K562 (cell line): ENCODE results near the gene VSIG4. TPM values are rescaled to one million over a fixed set of nuclear protein-coding genes. Genes with fewer than 3 reads are reported as not detected.

ENCODE experiments used
- ATF7 ChIP-seq: fragments of 450-650 bp; IDR thresholded peaks from 2 replicates; pipeline ENCODE4 v1.7.1; 2014; ENCODE audit warnings: mild to moderate bottlenecking, moderate library complexity
- BACH1 ChIP-seq: fragments of 200-800 bp; sonication (Bioruptor generic); IDR thresholded peaks from 2 replicates; pipeline ENCODE4 v1.6.1; 2016; ENCODE audit warnings: missing genetic modification characterization, missing compliant biosample characterization
- CTBP1 ChIP-seq: fragments of 450-650 bp; IDR thresholded peaks from 2 replicates; pipeline ENCODE4 v1.6.1; 2016; ENCODE audit warnings: borderline replicate concordance
- EP300 ChIP-seq: IDR thresholded peaks from 2 replicates; pipeline ENCODE4 v1.6.1; 2012; ENCODE audit warnings: low read length, improper control_type of control experiment
- HCFC1 ChIP-seq: IDR thresholded peaks from 2 replicates; pipeline ENCODE4 v1.6.1; 2012; ENCODE audit warnings: low read depth, low read length, improper control_type of control experiment
- HDAC2 ChIP-seq: fragments of 450-650 bp; IDR thresholded peaks from 2 replicates; pipeline ENCODE4 v1.6.1; 2016; ENCODE audit warnings: mild to moderate bottlenecking
- NFIX ChIP-seq: fragments of 250-450 bp; sonication (Bioruptor Pico); IDR thresholded peaks from 2 replicates; pipeline ENCODE4 v1.4.0; 2020; ENCODE audit warnings: low read depth, mild to moderate bottlenecking, moderate library complexity
- PHF20 ChIP-seq: fragments of 450-650 bp; IDR thresholded peaks from 2 replicates; pipeline ENCODE4 v1.6.1; 2018; ENCODE audit not compliant: partially characterized antibody
- SMARCE1 ChIP-seq: fragments of 450-650 bp; IDR thresholded peaks from 2 replicates; pipeline ENCODE4 v1.7.1; 2016; ENCODE audit warnings: mild to moderate bottlenecking
- SMC3 ChIP-seq: conservative IDR thresholded peaks from 2 replicates; pipeline ENCODE4 v1.6.1; 2011; ENCODE audit warnings: low read depth, low read length, improper control_type of control experiment; ENCODE audit not compliant: insufficient read depth
- TAL1 ChIP-seq: fragments of 450-650 bp; IDR thresholded peaks from 2 replicates; pipeline ENCODE4 v1.6.1; 2016; ENCODE audit warnings: mild to moderate bottlenecking
- THRAP3 ChIP-seq: fragments of 450-650 bp; IDR thresholded peaks from 2 replicates; pipeline ENCODE4 v1.6.1; 2016; ENCODE audit warnings: mild to moderate bottlenecking, inconsistent platforms, borderline replicate concordance
- ZBED1 ChIP-seq: IDR thresholded peaks from 2 replicates; pipeline ENCODE4 v1.6.1; 2014
- ZNF197 ChIP-seq: fragments of 200-800 bp; sonication (Bioruptor generic); IDR thresholded peaks from 2 replicates; pipeline ENCODE4 v1.6.1; 2016; ENCODE audit warnings: low read depth, missing genetic modification characterization, missing compliant biosample characterization
- ZNF24 ChIP-seq: fragments of 450-650 bp; IDR thresholded peaks from 2 replicates; pipeline ENCODE4 v1.6.1; 2016
- polyA plus RNA-seq, 8 experiments: library from polyadenylated mRNA; depleted of rRNA in 4 of 8; stranded (reverse) in 5 of 8; unstranded in 3 of 8; fragments of >200 nt; fragmentation: Nextera tagmentation in 2 of 8; fragmentation: Illumina TruSeq in 1 of 8; extraction: Ambion mirVana in 2 of 8; extraction: Trizol in 1 of 8; gene quantifications; 2 replicates each; pipeline versions ENCODE4 v1.2.1 to v1.2.3, GENCODE V29; 2011 to 2014; ENCODE audit warnings: inconsistent platforms in 1 of 8, missing spikeins in 1 of 8
- total RNA-seq, 7 experiments: library from RNA; depleted of rRNA in 6 of 7; stranded (reverse); fragments of >200 nt in 6 of 7; fragmentation: Illumina TruSeq in 2 of 7; extraction: Trizol in 2 of 7; gene quantifications; 2 replicates each; pipeline versions ENCODE4 v1.2.1 to v1.2.3, GENCODE V29; 2011 to 2021; ENCODE audit warnings: low replicate concordance in 1 of 7
- TF ChIP-seq, protein P1 (sequence below), 2 experiments: fragments of 450-650 bp; IDR thresholded peaks; 2 replicates each; pipeline ENCODE4 v1.6.1; 2016
- TF ChIP-seq, protein P2 (sequence below): sonication (generic); formaldehyde crosslinking; IDR thresholded peaks from 2 replicates; pipeline ENCODE4 v1.8.0; 2022; ENCODE audit warnings: missing genetic modification reagents, mild to moderate bottlenecking, moderate library complexity, borderline replicate concordance
- TF ChIP-seq, protein P3 (sequence below): sonication (generic); formaldehyde crosslinking; IDR thresholded peaks from 2 replicates; pipeline ENCODE4 v1.8.0; 2022; ENCODE audit warnings: missing genetic modification reagents, mild to moderate bottlenecking, borderline replicate concordance
- TF ChIP-seq, protein P4 (sequence below): fragments of 250-450 bp; sonication (Bioruptor Pico); IDR thresholded peaks from 2 replicates; pipeline ENCODE4 v1.4.0; 2020
- TF ChIP-seq, protein P5 (sequence below), 2 experiments: IDR thresholded peaks in 1 of 2; conservative IDR thresholded peaks in 1 of 2; 2 replicates each; pipeline ENCODE4 v1.6.1; 2016; ENCODE audit warnings: low read depth in 2 of 2, mild to moderate bottlenecking in 1 of 2, missing compliant biosample characterization in 1 of 2, missing genetic modification characterization in 1 of 2, moderate library complexity in 1 of 2
- TF ChIP-seq, protein P6 (sequence below): sonication (generic); formaldehyde crosslinking; IDR thresholded peaks from 2 replicates; pipeline ENCODE4 v1.8.0; 2022; ENCODE audit warnings: mild to moderate bottlenecking, missing genetic modification reagents

Gene VSIG4
- total and polyA plus RNA-seq, 9 of the 15 experiments (the other 6 are each of a cell fraction or from before 2014, with no cell fraction given), result 0.22 to 1.6 (median 0.46) TPM; not detected in 1

DNA sequence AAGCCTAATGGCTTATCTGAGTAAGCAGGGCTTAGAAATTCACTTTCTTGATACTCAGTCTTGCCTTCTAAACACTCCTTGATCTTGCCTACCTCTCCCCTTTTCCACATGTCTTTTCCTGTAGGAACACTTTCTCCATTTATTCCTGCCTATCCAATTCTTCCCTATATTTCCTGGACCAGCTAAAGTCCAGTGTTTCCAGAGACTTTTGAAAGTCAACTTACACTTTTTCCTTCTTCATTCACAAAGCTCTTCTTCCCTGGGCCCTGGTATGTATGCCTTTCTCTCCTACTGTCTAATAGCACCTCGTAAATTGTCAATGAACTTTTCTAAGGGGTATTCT lies 20.6 kb downstream of the VSIG4 start (continued):
- TF ChIP-seq EP300 (no peak), HCFC1 (no peak), SMARCE1 (peak; percentile 42; the same call in 1 of the 2 replicates), ATF7 (no peak), ZNF24 (no peak), THRAP3 (peak; percentile 5; the same call in 1 of the 2 replicates), ZNF197 (no peak), TAL1 (peak; percentile 12; the same call in 1 of the 2 replicates), HDAC2 (no peak), NFIX (CRISPR knock-in tag) (no peak), BACH1 (tag) (no peak), SMC3 (no peak), PHF20 (no peak), ZBED1 (no peak), CTBP1 (no peak)
- TF ChIP-seq, protein P1, sequence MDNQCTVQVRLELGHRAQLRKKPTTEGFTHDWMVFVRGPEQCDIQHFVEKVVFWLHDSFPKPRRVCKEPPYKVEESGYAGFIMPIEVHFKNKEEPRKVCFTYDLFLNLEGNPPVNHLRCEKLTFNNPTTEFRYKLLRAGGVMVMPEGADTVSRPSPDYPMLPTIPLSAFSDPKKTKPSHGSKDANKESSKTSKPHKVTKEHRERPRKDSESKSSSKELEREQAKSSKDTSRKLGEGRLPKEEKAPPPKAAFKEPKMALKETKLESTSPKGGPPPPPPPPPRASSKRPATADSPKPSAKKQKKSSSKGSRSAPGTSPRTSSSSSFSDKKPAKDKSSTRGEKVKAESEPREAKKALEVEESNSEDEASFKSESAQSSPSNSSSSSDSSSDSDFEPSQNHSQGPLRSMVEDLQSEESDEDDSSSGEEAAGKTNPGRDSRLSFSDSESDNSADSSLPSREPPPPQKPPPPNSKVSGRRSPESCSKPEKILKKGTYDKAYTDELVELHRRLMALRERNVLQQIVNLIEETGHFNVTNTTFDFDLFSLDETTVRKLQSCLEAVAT (IDR thresholded peaks at IDR 0.05), result peak; percentile 81 to 87; a peak in 3 of 4 replicates
- TF ChIP-seq, protein P2, sequence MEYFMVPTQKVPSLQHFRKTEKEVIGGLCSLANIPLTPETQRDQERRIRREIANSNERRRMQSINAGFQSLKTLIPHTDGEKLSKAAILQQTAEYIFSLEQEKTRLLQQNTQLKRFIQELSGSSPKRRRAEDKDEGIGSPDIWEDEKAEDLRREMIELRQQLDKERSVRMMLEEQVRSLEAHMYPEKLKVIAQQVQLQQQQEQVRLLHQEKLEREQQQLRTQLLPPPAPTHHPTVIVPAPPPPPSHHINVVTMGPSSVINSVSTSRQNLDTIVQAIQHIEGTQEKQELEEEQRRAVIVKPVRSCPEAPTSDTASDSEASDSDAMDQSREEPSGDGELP, result no peak
- TF ChIP-seq, protein P3, sequence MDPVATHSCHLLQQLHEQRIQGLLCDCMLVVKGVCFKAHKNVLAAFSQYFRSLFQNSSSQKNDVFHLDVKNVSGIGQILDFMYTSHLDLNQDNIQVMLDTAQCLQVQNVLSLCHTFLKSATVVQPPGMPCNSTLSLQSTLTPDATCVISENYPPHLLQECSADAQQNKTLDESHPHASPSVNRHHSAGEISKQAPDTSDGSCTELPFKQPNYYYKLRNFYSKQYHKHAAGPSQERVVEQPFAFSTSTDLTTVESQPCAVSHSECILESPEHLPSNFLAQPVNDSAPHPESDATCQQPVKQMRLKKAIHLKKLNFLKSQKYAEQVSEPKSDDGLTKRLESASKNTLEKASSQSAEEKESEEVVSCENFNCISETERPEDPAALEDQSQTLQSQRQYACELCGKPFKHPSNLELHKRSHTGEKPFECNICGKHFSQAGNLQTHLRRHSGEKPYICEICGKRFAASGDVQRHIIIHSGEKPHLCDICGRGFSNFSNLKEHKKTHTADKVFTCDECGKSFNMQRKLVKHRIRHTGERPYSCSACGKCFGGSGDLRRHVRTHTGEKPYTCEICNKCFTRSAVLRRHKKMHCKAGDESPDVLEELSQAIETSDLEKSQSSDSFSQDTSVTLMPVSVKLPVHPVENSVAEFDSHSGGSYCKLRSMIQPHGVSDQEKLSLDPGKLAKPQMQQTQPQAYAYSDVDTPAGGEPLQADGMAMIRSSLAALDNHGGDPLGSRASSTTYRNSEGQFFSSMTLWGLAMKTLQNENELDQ (CRISPR knock-in tag), result no peak
- TF ChIP-seq, protein P4, sequence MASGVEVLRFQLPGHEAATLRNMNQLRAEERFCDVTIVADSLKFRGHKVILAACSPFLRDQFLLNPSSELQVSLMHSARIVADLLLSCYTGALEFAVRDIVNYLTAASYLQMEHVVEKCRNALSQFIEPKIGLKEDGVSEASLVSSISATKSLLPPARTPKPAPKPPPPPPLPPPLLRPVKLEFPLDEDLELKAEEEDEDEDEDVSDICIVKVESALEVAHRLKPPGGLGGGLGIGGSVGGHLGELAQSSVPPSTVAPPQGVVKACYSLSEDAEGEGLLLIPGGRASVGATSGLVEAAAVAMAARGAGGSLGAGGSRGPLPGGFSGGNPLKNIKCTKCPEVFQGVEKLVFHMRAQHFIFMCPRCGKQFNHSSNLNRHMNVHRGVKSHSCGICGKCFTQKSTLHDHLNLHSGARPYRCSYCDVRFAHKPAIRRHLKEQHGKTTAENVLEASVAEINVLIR, result no peak
- TF ChIP-seq, protein P5, sequence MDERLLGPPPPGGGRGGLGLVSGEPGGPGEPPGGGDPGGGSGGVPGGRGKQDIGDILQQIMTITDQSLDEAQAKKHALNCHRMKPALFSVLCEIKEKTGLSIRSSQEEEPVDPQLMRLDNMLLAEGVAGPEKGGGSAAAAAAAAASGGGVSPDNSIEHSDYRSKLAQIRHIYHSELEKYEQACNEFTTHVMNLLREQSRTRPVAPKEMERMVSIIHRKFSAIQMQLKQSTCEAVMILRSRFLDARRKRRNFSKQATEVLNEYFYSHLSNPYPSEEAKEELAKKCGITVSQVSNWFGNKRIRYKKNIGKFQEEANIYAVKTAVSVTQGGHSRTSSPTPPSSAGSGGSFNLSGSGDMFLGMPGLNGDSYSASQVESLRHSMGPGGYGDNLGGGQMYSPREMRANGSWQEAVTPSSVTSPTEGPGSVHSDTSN (CRISPR knock-in tag; IDR thresholded peaks at IDR 0.05; ENCODE audit: low read depth), result no peak
- TF ChIP-seq, protein P5 (tag; conservative IDR thresholded peaks at IDR 0.05; ENCODE audit: low read depth), result no peak
- TF ChIP-seq, protein P6, sequence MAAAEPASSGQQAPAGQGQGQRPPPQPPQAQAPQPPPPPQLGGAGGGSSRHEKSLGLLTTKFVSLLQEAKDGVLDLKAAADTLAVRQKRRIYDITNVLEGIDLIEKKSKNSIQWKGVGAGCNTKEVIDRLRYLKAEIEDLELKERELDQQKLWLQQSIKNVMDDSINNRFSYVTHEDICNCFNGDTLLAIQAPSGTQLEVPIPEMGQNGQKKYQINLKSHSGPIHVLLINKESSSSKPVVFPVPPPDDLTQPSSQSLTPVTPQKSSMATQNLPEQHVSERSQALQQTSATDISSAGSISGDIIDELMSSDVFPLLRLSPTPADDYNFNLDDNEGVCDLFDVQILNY (CRISPR knock-in tag), result no peak
